T-helper 2 cell treated with Interferon-gamma antibody and Interleukin-4, amounts not matched to agents 5 μg/mL and 100 μg/mL, for 36 hours (primary cell): Measurements from ENCODE around the gene GAB1.

ENCODE experiments used
- DNase-seq: peaks from one replicate; pipeline ENCODE4 v3.0.0; 2021; ENCODE audit warnings: low spot score
- H3K27ac Mint-ChIP-seq: one replicate; pipeline ENCODE4 v1.8.0; 2021; ENCODE audit warnings: mild to moderate bottlenecking, mixed read lengths
- H3K27me3 Mint-ChIP-seq: one replicate; pipeline ENCODE4 v1.8.0; 2021; ENCODE audit warnings: low read depth, mixed read lengths
- H3K36me3 Mint-ChIP-seq: one replicate; pipeline ENCODE4 v1.8.0; 2021; ENCODE audit warnings: low read depth, mixed read lengths
- H3K4me1 Mint-ChIP-seq: one replicate; pipeline ENCODE4 v1.8.0; 2021; ENCODE audit warnings: low read depth, mixed read lengths
- H3K4me3 Mint-ChIP-seq: one replicate; pipeline ENCODE4 v1.8.0; 2022; ENCODE audit warnings: mild to moderate bottlenecking, moderate library complexity, mixed read lengths
- H3K9me3 Mint-ChIP-seq: one replicate; pipeline ENCODE4 v1.8.0; 2021; ENCODE audit warnings: mixed read lengths

The GAB1 gene

GRCh38 chr4:143441678-143442077 lies 105.0 kb downstream of the GAB1 start:
- DNase-seq: no peak
- no peaks in the 10 kb centered on the region for H3K36me3 Mint-ChIP-seq
- H3K4me3 Mint-ChIP-seq: no peak overlapping the region
- no peak overlapping the region for H3K27ac Mint-ChIP-seq
- H3K4me1 Mint-ChIP-seq: no peaks in the 10 kb centered on the region
- no peaks in the 10 kb centered on the region for H3K9me3 Mint-ChIP-seq
- no peaks in the 10 kb centered on the region for H3K27me3 Mint-ChIP-seq

GRCh38 chr4:143443728-143444127 lies 107.1 kb downstream of the GAB1 start:
- no peaks in the 10 kb centered on the region for H3K4me1 Mint-ChIP-seq

DNA sequence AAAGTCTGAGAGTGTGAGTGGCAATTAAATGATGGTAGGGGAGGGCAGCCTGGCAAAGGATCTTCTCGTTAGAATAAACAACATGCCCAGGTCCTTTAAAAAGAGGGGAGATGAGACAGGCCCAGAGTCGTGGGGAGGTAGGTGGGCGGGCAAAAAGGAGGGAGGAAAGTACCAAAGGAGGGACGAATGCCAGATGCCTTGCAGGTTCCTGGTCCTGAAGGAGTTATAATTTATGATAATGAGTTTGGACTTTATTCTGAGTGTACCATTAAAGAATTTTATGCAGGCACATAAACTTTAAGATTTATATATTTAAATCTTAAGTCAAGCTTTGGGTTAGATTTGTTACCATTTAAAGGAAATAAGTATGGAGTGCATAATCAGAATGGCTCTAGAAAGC lies 114.5 kb downstream of the GAB1 start:
- no peak for DNase-seq
- H3K4me1 Mint-ChIP-seq: no peaks in the 10 kb centered on the region
- H3K27me3 Mint-ChIP-seq: no peaks in the 10 kb centered on the region
- H3K4me3 Mint-ChIP-seq: no peak overlapping the region
- H3K27ac Mint-ChIP-seq: no peak overlapping the region
- no peaks in the 10 kb centered on the region for H3K9me3 Mint-ChIP-seq
- no peaks in the 10 kb centered on the region for H3K36me3 Mint-ChIP-seq

More at GRCh38 chr4:143443728-143444127, 107.1 kb downstream of the GAB1 start:
- Mint-ChIP-seq H3K27ac (no peak overlapping the region), H3K9me3 (no peaks in the 10 kb centered on the region), H3K36me3 (no peaks in the 10 kb centered on the region), H3K27me3 (no peaks in the 10 kb centered on the region), H3K4me3 (no peak overlapping the region)
- no peak for DNase-seq

DNA sequence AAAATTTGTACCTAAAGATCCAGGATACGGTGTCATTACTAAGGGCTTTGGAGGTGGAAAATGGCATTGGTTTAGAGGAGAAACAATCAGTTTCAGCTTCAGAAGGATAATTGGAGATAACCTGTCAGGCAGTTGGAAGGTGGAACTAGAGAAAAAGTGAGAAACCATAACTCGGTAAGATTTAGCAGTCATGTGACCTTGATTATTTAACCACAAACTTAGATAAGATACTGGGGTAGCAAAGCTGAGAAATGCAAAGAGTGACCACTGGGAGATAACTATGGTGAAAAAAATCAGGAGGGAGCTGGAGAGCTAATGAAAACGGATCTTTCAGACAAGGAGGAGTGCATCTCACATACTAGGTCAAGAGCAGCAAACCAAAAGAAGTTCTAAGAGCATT lies 118.5 kb downstream of the GAB1 start:
- no peaks in the 10 kb centered on the region for H3K4me1 Mint-ChIP-seq
- H3K27ac Mint-ChIP-seq: no peak overlapping the region
- H3K27me3 Mint-ChIP-seq: peaks cover 3% of the 10 kb centered on the region
- DNase-seq: no peak
- no peak overlapping the region for H3K4me3 Mint-ChIP-seq
- no peaks in the 10 kb centered on the region for H3K36me3 Mint-ChIP-seq
- no peaks in the 10 kb centered on the region for H3K9me3 Mint-ChIP-seq

DNA sequence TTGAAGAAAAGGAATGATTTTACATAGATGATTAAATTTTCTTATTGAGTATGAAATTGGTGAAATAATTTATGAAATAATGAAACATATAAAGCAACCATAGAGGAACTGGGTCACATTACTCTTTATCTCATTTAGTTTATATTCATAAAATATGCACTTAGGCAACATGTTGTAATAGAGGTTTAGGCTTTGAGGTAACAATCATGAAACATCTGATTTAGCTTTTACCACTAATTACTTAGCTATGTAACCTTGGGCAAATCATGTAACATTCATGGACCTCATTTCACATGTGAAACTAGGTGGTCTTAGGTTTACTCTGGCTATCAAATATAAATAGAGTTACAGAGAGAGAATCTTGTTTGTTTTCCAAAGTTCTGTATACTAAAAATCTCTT lies 122.3 kb downstream of the GAB1 start:
- Mint-ChIP-seq H3K36me3 (no peaks in the 10 kb centered on the region), H3K27ac (no peak overlapping the region), H3K27me3 (peaks cover 5% of the 10 kb centered on the region), H3K4me3 (no peak overlapping the region), H3K4me1 (no peaks in the 10 kb centered on the region), H3K9me3 (no peaks in the 10 kb centered on the region)
- DNase-seq: no peak

- Mint-ChIP-seq H3K4me3 (no peak overlapping the region), H3K27ac (no peak overlapping the region)
Observed at GRCh38 chr4:143473334-143474126, 136.9 kb downstream of the GAB1 start.

GRCh38 chr4:143477487-143477886 lies 140.8 kb downstream of the GAB1 start:
- DNase-seq: no peak
- no peaks in the 10 kb centered on the region for H3K9me3 Mint-ChIP-seq
- no peak overlapping the region for H3K27ac Mint-ChIP-seq
- H3K36me3 Mint-ChIP-seq: no peaks in the 10 kb centered on the region
- H3K4me1 Mint-ChIP-seq: no peaks in the 10 kb centered on the region
- no peak overlapping the region for H3K4me3 Mint-ChIP-seq
- peaks cover 7% of the 10 kb centered on the region for H3K27me3 Mint-ChIP-seq

More at GRCh38 chr4:143473334-143474126, 136.9 kb downstream of the GAB1 start:
- DNase-seq: no peak
- Mint-ChIP-seq H3K36me3 (no peaks in the 10 kb centered on the region), H3K4me1 (no peaks in the 10 kb centered on the region), H3K9me3 (no peaks in the 10 kb centered on the region), H3K27me3 (peaks cover 3% of the 10 kb centered on the region)

DNA sequence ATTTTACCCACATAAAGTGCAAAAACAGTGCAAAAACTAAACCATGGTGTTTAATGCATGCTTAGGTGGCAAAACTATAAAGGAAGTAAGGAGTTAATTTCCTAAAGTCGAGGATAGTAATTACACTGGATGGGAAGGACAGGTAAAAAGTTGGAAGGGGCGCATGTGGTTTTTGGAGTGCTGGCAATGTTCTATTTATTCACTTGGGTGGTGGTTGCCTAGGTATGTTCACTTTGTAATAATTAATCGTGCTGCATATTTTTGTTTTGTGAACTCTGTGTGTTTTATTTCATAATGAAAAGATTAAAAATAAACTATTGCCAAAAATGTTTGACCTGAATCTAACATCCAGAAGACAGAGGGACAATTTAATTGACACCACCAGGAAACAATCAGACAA lies 144.7 kb downstream of the GAB1 start:
- peaks cover 4% of the 10 kb centered on the region for H3K27me3 Mint-ChIP-seq
- no peak overlapping the region for H3K4me3 Mint-ChIP-seq
- no peak for DNase-seq
- no peaks in the 10 kb centered on the region for H3K36me3 Mint-ChIP-seq
- no peaks in the 10 kb centered on the region for H3K9me3 Mint-ChIP-seq
- H3K27ac Mint-ChIP-seq: no peak overlapping the region
- H3K4me1 Mint-ChIP-seq: no peaks in the 10 kb centered on the region

DNA sequence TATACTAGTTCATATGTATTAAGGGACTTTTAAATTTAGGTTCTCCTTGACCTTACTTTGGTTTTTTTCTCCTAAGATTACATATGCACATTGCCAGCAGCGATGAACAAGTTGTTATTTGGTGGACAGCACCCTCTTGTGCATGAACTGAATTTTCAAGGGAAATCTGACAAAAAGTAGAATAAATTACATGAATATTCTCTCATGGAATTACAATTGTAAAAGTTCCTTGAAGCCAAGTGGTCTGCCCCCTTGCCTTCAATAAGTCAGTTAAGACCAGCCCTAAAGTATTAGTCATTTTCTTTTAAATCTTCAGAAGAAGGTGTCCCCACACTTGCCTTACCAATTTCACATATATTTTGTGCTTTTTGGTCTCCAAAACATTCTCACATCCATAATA lies 146.2 kb downstream of the GAB1 start:
- no peaks in the 10 kb centered on the region for H3K4me1 Mint-ChIP-seq

DNA sequence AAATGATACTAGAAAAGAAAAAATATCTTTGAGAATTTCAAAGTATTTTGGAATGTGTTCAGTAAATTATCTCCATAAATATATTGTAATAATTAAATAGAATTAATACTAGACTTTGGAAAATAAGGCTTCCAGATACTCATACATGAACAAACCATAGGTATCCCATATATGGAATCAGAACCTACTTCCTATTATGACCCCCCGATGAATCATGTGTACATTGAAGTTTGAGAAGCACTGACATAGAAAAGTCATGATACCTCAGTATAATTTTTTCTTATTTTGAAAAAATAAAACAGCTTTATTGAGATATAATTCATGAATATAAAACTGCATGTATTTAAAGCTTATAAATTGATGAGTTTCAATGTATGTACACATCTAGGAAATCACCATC lies 149.6 kb downstream of the GAB1 start:
- H3K27me3 Mint-ChIP-seq: no peaks in the 10 kb centered on the region
- no peak overlapping the region for H3K4me3 Mint-ChIP-seq
- no peaks in the 10 kb centered on the region for H3K4me1 Mint-ChIP-seq
- no peaks in the 10 kb centered on the region for H3K36me3 Mint-ChIP-seq
- no peaks in the 10 kb centered on the region for H3K9me3 Mint-ChIP-seq
- H3K27ac Mint-ChIP-seq: no peak overlapping the region
- DNase-seq: no peak

More for the DNA sequence above, 146.2 kb downstream of the GAB1 start:
- no peak for DNase-seq
- Mint-ChIP-seq H3K4me3 (no peak overlapping the region), H3K27me3 (peaks cover 4% of the 10 kb centered on the region), H3K9me3 (no peaks in the 10 kb centered on the region), H3K36me3 (no peaks in the 10 kb centered on the region), H3K27ac (no peak overlapping the region)

DNA sequence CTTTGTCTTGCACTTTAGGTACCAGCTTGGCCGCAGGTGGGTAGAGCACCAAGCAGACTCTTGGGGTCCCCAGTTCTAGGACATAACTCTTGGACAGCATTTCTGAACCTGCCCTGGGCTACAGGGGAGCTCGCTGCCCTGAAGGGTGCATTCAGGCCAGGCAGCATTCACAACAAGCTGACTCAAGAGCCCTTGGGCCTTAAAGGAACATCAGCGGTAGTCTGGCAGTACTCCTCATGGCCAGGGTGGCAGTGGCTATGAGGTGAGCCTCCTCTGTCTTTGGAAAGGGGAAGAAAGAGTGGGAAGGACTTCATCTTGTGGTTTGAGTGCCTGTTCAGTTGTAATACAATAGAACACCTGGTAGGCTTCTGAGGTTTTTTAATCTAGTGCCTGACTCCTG lies 152.0 kb downstream of the GAB1 start:
- H3K9me3 Mint-ChIP-seq: no peaks in the 10 kb centered on the region
- H3K27ac Mint-ChIP-seq: no peak overlapping the region
- no peak overlapping the region for H3K4me3 Mint-ChIP-seq
- no peaks in the 10 kb centered on the region for H3K36me3 Mint-ChIP-seq
- H3K27me3 Mint-ChIP-seq: peaks cover 7% of the 10 kb centered on the region
- H3K4me1 Mint-ChIP-seq: no peaks in the 10 kb centered on the region
- DNase-seq: no peak

GRCh38 chr4:143489106-143489505 lies 152.4 kb downstream of the GAB1 start:
- H3K27me3 Mint-ChIP-seq: peaks cover 7% of the 10 kb centered on the region
- H3K4me1 Mint-ChIP-seq: no peaks in the 10 kb centered on the region
- no peak for DNase-seq
- no peak overlapping the region for H3K4me3 Mint-ChIP-seq
- H3K36me3 Mint-ChIP-seq: no peaks in the 10 kb centered on the region
- H3K9me3 Mint-ChIP-seq: no peaks in the 10 kb centered on the region
- no peak overlapping the region for H3K27ac Mint-ChIP-seq

DNA sequence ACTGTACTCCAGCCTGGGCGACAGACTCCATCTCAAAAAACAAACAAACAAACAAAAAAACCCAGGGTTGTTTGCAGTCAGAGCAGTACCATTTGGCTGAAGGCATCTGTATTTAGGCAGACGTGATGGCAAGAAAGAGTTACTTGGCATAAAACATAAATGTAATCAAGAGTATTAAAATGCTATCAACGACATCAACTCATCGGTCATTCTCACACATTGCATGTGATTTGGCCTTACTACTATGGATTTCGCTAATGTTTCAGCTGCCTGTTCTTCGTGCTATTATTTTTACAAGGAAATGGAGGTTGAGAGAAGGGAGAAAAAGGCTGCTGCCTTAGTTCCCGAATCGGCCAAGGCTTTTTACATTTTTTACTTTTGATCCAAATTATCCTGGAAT lies 161.3 kb downstream of the GAB1 start:
- no peaks in the 10 kb centered on the region for H3K36me3 Mint-ChIP-seq
- H3K4me3 Mint-ChIP-seq: no peak overlapping the region
- DNase-seq: no peak
- H3K9me3 Mint-ChIP-seq: no peaks in the 10 kb centered on the region
- H3K27me3 Mint-ChIP-seq: peaks cover 4% of the 10 kb centered on the region
- no peaks in the 10 kb centered on the region for H3K4me1 Mint-ChIP-seq
- no peak overlapping the region for H3K27ac Mint-ChIP-seq

- H3K36me3 Mint-ChIP-seq: no peaks in the 10 kb centered on the region
- H3K4me3 Mint-ChIP-seq: no peak overlapping the region
- no peaks in the 10 kb centered on the region for H3K4me1 Mint-ChIP-seq
- no peak overlapping the region for H3K27ac Mint-ChIP-seq
- DNase-seq: no peak
- H3K9me3 Mint-ChIP-seq: no peaks in the 10 kb centered on the region
- H3K27me3 Mint-ChIP-seq: peaks cover 9% of the 10 kb centered on the region
Observed at GRCh38 chr4:143502231-143502630, 165.6 kb downstream of the GAB1 start.

DNA sequence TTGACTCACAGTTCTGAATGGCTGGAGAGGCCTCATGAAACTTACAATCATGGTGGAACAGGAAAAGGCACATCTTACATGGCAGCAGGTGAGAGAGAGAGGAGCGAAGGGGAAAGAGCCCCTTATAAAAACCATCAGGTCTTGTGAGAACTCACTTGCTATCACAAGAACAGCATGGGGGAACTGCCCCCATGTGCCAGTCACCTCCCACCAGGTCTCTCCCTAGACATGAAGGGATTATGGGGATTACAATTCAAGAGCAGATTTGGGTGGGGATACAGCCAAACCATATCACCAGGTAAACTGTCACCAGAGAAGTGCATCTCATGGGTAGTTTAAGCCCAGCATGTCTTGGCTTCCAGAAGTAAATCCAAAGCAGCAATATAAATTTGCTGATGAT lies 169.4 kb downstream of the GAB1 start:
- peaks cover 32% of the 10 kb centered on the region for H3K27me3 Mint-ChIP-seq
- DNase-seq: no peak
- H3K4me3 Mint-ChIP-seq: no peak overlapping the region
- H3K4me1 Mint-ChIP-seq: no peaks in the 10 kb centered on the region
- no peak overlapping the region for H3K27ac Mint-ChIP-seq
- H3K36me3 Mint-ChIP-seq: no peaks in the 10 kb centered on the region
- no peaks in the 10 kb centered on the region for H3K9me3 Mint-ChIP-seq
